Mesendoderm (in vitro differentiated cells): ENCODE data around the gene ADGRV1.
"Not testable (repeated sequence)": the region's sequence is repeated elsewhere in the genome, so short reads cannot be mapped to it uniquely, and the experiment has no call there.

ENCODE experiments used
- DNase-seq: peaks from one replicate; pipeline ENCODE4 v3.0.0; 2013
- H2AK5ac ChIP-seq: 2 replicates; pipeline ENCODE4 v1.6.1; 2013; ENCODE audit warnings: low read length, inconsistent platforms
- H2BK120ac ChIP-seq: 2 replicates; pipeline ENCODE4 v1.6.1; 2013; ENCODE audit warnings: low read depth, mild to moderate bottlenecking, low read length, moderate library complexity, mixed read lengths
- H2BK15ac ChIP-seq: replicated peaks from 2 replicates; pipeline ENCODE4 v1.6.1; 2013; ENCODE audit warnings: low read depth, mild to moderate bottlenecking, moderate library complexity
- H2BK5ac ChIP-seq: 2 replicates; pipeline ENCODE4 v1.6.1; 2013; ENCODE audit warnings: low read length, inconsistent platforms
- H3K18ac ChIP-seq: 2 replicates; pipeline ENCODE4 v1.6.1; 2013; ENCODE audit warnings: mild to moderate bottlenecking, low read length, mixed read lengths
- H3K23ac ChIP-seq: one replicate; pipeline ENCODE4 v1.6.1; 2013; ENCODE audit warnings: low read length
- H3K27ac ChIP-seq: 2 replicates; pipeline ENCODE4 v1.5.1; 2013; ENCODE audit warnings: low read depth, mild to moderate bottlenecking, inconsistent platforms, low read length, moderate library complexity
- H3K27me3 ChIP-seq: 2 replicates; pipeline ENCODE4 v1.6.1; 2013; ENCODE audit warnings: low read length, control low read depth, mild to moderate bottlenecking, inconsistent platforms; ENCODE audit not compliant: insufficient read depth, poor library complexity
- H3K36me3 ChIP-seq: 2 replicates; pipeline ENCODE4 v1.6.1; 2013; ENCODE audit warnings: low read length, inconsistent platforms; ENCODE audit not compliant: control insufficient read depth, insufficient read depth
- H3K4ac ChIP-seq: one replicate; pipeline ENCODE4 v1.6.1; 2013; ENCODE audit warnings: low read depth, mild to moderate bottlenecking, low read length, moderate library complexity
- H3K4me1 ChIP-seq: 2 replicates; pipeline ENCODE4 v1.6.1; 2013; ENCODE audit warnings: low read depth, low read length, inconsistent platforms; ENCODE audit not compliant: control insufficient read depth
- H3K4me2 ChIP-seq: 2 replicates; pipeline ENCODE4 v1.6.1; 2013; ENCODE audit warnings: low read length
- H3K4me3 ChIP-seq: 2 replicates; pipeline ENCODE4 v1.5.1; 2013; ENCODE audit warnings: mild to moderate bottlenecking, low read length
- H3K56ac ChIP-seq: one replicate; pipeline ENCODE4 v1.6.1; 2013; ENCODE audit warnings: low read length
- H3K79me1 ChIP-seq: 2 replicates; pipeline ENCODE4 v1.6.1; 2013; ENCODE audit warnings: low read length, inconsistent platforms
- H3K79me2 ChIP-seq: 2 replicates; pipeline ENCODE4 v1.6.1; 2013; ENCODE audit warnings: mild to moderate bottlenecking, low read length; ENCODE audit not compliant: control insufficient read depth, insufficient read depth
- H3K9ac ChIP-seq: 2 replicates; pipeline ENCODE4 v1.6.1; 2013; ENCODE audit warnings: low read length, inconsistent platforms
- H4K5ac ChIP-seq: one replicate; pipeline ENCODE4 v1.6.1; 2013; ENCODE audit warnings: low read length
- H4K8ac ChIP-seq: one replicate; pipeline ENCODE4 v1.6.1; 2013; ENCODE audit warnings: low read depth, mild to moderate bottlenecking, control low read depth, low read length, moderate library complexity
- WGBS: extraction: QIAGEN DNeasy Blood & Tissue Kit; methylation state at CpG from one replicate; pipeline ENCODE4 v1.1.7; 2013; ENCODE audit warnings: low lambda C conversion rate, missing lambda C conversion rate; ENCODE audit not compliant: insufficient coverage; ENCODE audit errors: extremely low coverage; 5-methylcytosine and 5-hydroxymethylcytosine counted together

The ADGRV1 gene

GRCh38 chr5:91012867-91013266 is 454.3 kb downstream of the ADGRV1 start:
- H3K36me3 ChIP-seq, H3K4me1 ChIP-seq, H4K8ac ChIP-seq, H2BK5ac ChIP-seq, H3K4me3 ChIP-seq, DNase-seq, H3K23ac ChIP-seq, H3K4ac ChIP-seq, H3K9ac ChIP-seq, H3K4me2 ChIP-seq, H3K79me2 ChIP-seq, H3K56ac ChIP-seq, H3K18ac ChIP-seq, H3K79me1 ChIP-seq, H2BK15ac ChIP-seq, H3K27ac ChIP-seq, H4K5ac ChIP-seq, H3K27me3 ChIP-seq, H2BK120ac ChIP-seq, H2AK5ac ChIP-seq: not testable (repeated sequence)
- WGBS, result no CpG with 5 or more reads among the region's 1 CpG

GRCh38 chr5:91016322-91016721 is 457.7 kb downstream of the ADGRV1 start:
- no CpG with 5 or more reads among the region's 1 CpG for WGBS
- Histone ChIP-seq H4K5ac (no peak overlapping the region), H3K23ac (no peak overlapping the region), H3K9ac (no peak overlapping the region), H3K27me3 (no peaks in the 10 kb centered on the region), H2BK15ac (no peak overlapping the region), H3K4ac (no peak overlapping the region), H3K56ac (no peak overlapping the region), H2BK5ac (no peak overlapping the region), H2BK120ac (no peak overlapping the region), H3K4me1 (peaks cover 3% of the 10 kb centered on the region), H3K4me3 (no peak overlapping the region), H4K8ac (no peak overlapping the region), H3K18ac (no peak overlapping the region), H2AK5ac (no peak overlapping the region), H3K4me2 (no peak overlapping the region), H3K79me1 (no peaks in the 10 kb centered on the region), H3K27ac (no peak overlapping the region), H3K36me3 (no peaks in the 10 kb centered on the region), H3K79me2 (no peaks in the 10 kb centered on the region)
- DNase-seq, result no peak

- no peak overlapping the region for H2BK120ac ChIP-seq
- H4K8ac ChIP-seq, result no peak overlapping the region
- H3K18ac ChIP-seq, result no peak overlapping the region
- DNase-seq, result no peak
- H3K27me3 ChIP-seq, result no peaks in the 10 kb centered on the region
- no peak overlapping the region for H3K56ac ChIP-seq
- H3K4me1 ChIP-seq, result peaks cover 7% of the 10 kb centered on the region
- no peak overlapping the region for H3K4me3 ChIP-seq
- no peaks in the 10 kb centered on the region for H3K36me3 ChIP-seq
- H3K9ac ChIP-seq, result no peak overlapping the region
- H2BK15ac ChIP-seq, result peak overlapping the region; percentile 85
- H2BK5ac ChIP-seq, result no peak overlapping the region
- no peaks in the 10 kb centered on the region for H3K79me1 ChIP-seq
- no peak overlapping the region for H3K27ac ChIP-seq
- H3K79me2 ChIP-seq, result no peaks in the 10 kb centered on the region
- no peak overlapping the region for H2AK5ac ChIP-seq
- no peak overlapping the region for H4K5ac ChIP-seq
- H3K23ac ChIP-seq, result no peak overlapping the region
- no peak overlapping the region for H3K4me2 ChIP-seq
- peak overlapping the region; percentile 36 for H3K4ac ChIP-seq
- WGBS, result no CpG with 5 or more reads among the region's 4 CpGs
These were observed 458.5 kb downstream of the ADGRV1 start for GRCh38 chr5:91016954-91017700.

DNA sequence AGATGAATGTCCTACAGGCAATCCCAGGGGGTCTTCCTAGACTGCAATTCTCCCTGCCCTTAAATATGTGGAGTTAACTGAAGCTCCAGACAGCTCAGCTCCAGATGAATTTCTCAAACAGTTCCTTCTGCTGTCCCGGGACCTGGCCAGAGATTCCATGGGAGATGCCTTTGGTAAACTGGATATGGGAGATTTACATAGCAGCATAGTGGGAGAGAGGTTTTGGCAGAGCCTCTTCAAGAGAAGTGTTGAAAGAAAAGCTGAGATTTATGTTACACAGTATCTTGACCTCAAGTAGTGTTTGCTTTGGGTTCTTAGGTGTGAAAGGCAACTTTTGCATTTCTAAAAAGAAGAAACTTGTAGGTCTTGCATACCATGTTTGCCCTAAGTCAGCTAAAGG is 459.6 kb downstream of the ADGRV1 start:
- H3K56ac ChIP-seq, result no peak overlapping the region
- H2BK5ac ChIP-seq, result no peak overlapping the region
- H3K27ac ChIP-seq, result no peak overlapping the region
- no peak overlapping the region for H3K23ac ChIP-seq
- no peak overlapping the region for H2BK15ac ChIP-seq
- no peaks in the 10 kb centered on the region for H3K79me2 ChIP-seq
- peak; percentile 28 for DNase-seq
- no peak overlapping the region for H2AK5ac ChIP-seq
- no peak overlapping the region for H3K4me3 ChIP-seq
- peaks cover 8% of the 10 kb centered on the region for H3K4me1 ChIP-seq
- H3K27me3 ChIP-seq, result no peaks in the 10 kb centered on the region
- no CpG with 5 or more reads among the region's 1 CpG for WGBS
- H4K5ac ChIP-seq, result no peak overlapping the region
- H3K18ac ChIP-seq, result peak overlapping the region; percentile 60
- no peak overlapping the region for H3K9ac ChIP-seq
- no peak overlapping the region for H3K4me2 ChIP-seq
- no peak overlapping the region for H2BK120ac ChIP-seq
- H3K36me3 ChIP-seq, result no peaks in the 10 kb centered on the region
- H4K8ac ChIP-seq, result no peak overlapping the region
- H3K4ac ChIP-seq, result no peak overlapping the region
- H3K79me1 ChIP-seq, result no peaks in the 10 kb centered on the region

GRCh38 chr5:91018712-91019371 is 460.2 kb downstream of the ADGRV1 start:
- no peak overlapping the region for H2BK15ac ChIP-seq

More at GRCh38 chr5:91018712-91019371, 460.2 kb downstream of the ADGRV1 start:
- no peak overlapping the region for H4K5ac ChIP-seq
- no peak overlapping the region for H3K4ac ChIP-seq
- no peak overlapping the region for H3K18ac ChIP-seq
- H2BK120ac ChIP-seq, result no peak overlapping the region
- H3K27me3 ChIP-seq, result no peaks in the 10 kb centered on the region
- H3K79me1 ChIP-seq, result no peaks in the 10 kb centered on the region
- peaks cover 8% of the 10 kb centered on the region for H3K4me1 ChIP-seq
- no peak overlapping the region for H3K4me3 ChIP-seq
- H2BK5ac ChIP-seq, result no peak overlapping the region
- DNase-seq, result no peak
- H2AK5ac ChIP-seq, result no peak overlapping the region
- H4K8ac ChIP-seq, result no peak overlapping the region
- H3K36me3 ChIP-seq, result no peaks in the 10 kb centered on the region
- H3K27ac ChIP-seq, result no peak overlapping the region
- H3K4me2 ChIP-seq, result no peak overlapping the region
- H3K23ac ChIP-seq, result no peak overlapping the region
- no peak overlapping the region for H3K56ac ChIP-seq
- H3K79me2 ChIP-seq, result no peaks in the 10 kb centered on the region
- no peak overlapping the region for H3K9ac ChIP-seq
- WGBS, result no CpG with 5 or more reads among the region's 4 CpGs
